HG03460 (cell line): ENCODE data around the gene MTIF3.
"Not testable (repeated sequence)": the region's sequence is repeated elsewhere in the genome, so short reads cannot be mapped to it uniquely, and the experiment has no call there.

Experiments used
- ATAC-seq: cut with Tn5 transposase; IDR thresholded peaks from one replicate; pipeline ENCODE4 v1.9.1; 2021; ENCODE audit not compliant: unreplicated experiment

MTIF3 gene

GRCh38 chr13:27421101-27421871 is 29.1 kb downstream of the MTIF3 start:
- no peak for ATAC-seq

GRCh38 chr13:27419328-27419727 is 31.0 kb downstream of the MTIF3 start:
- no peak for ATAC-seq

DNA sequence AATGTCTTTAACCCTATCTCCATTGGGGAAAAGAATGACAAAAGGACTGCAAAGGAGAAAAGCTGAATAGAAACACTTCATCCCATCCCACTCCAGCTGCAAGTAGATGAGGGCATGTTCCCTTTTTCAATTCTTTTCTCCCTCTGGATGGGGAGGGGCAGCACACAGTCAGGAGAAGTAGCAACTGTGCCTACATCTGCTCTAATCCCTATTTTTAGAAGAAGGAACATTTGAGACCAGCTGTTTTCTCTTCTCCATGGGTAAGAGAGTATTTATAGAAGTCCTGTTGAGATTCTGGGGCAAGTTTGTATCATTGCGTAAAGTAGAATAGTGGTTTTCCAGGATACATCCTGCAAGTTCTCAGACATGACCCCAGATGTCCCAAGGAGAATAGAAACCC is 35.2 kb downstream of the MTIF3 start:
- no peak for ATAC-seq

DNA sequence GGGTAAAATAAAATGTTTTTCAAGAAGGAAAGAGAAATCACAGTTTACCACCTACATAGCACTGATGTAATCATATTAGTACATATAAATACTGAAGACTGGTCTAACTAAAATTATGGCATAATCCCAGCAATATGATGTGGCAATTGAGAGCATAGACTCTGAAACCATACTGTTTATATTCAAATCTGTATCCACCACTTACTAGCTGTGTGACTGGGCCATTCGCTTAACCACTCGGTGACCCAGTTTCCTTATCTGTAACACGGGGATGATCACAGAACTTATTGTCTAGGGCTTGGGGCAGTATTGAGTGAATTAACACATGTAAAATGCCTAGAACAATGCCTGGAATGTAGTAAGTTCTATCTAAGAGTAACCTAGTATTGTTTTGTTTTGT is 39.0 kb downstream of the MTIF3 start:
- ATAC-seq = no peak

DNA sequence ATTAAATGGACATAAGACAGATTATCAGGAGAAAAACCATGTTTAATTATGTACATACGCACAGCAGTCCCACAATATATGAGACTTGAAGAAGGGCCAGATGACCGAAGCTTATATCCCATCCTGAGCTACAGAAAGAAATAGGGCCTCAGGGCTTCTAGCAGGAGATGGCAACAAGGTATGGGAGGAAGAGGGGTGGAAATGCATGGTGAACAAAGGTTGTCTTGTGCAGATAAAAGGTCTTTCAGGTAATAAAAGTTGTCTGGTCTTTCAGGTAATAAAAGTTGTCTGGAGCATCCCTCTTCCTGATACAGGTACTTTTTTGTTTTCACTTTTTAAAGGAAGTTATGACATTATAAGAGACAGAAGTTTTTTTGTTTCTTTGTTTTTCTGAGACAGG is 41.4 kb downstream of the MTIF3 start:
- ATAC-seq = no peak

DNA sequence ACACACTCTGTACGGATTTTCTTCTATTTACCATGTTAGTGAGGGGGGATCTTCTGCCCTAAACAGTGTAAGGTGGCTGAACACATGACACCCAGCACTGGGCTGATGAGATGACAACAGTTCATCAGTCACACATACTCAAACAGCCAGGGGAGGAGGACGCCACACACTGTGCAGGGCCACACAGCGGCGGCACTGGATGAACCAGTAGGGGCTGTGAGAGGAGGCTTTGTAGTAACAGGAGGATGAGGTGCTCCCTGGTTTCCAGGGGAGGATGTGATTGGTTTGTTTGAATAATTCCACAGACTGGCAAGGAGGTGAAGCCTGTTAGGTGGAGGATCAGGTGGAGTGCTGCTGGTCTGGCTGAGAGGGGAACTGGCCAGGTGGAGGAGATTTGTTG is 42.3 kb downstream of the MTIF3 start:
- ATAC-seq = no peak

- no peak for ATAC-seq
Measured at GRCh38 chr13:27406178-27406939, 44.0 kb downstream of the MTIF3 start.

DNA sequence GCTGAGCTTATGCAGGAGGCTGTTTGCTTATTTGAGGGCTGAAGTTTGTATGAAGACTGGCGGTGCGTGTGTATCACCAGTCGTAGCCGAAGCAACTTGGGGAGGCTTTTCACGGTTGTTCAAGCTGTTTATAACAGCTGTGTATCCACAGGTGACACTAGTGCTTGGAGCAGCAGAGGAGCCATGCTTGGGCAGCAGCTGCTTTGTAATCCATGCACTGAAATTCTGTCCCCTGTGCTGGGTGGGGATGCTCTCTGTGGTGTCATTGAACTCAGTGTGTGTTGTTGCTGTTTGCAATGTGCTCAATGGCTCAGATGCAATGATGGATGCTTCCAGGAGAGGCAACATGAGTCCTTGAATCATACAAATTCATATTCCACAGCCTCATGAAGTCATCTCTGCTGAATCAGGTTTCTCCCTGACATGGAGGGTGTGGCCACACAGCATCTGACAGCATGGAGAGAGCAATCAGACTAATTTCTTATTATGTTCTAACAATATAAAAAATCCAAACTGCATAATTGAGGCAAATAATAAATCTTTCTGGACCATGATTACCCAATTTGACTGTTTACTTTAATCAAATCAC is 44.7 kb downstream of the MTIF3 start:
- ATAC-seq = no peak

DNA sequence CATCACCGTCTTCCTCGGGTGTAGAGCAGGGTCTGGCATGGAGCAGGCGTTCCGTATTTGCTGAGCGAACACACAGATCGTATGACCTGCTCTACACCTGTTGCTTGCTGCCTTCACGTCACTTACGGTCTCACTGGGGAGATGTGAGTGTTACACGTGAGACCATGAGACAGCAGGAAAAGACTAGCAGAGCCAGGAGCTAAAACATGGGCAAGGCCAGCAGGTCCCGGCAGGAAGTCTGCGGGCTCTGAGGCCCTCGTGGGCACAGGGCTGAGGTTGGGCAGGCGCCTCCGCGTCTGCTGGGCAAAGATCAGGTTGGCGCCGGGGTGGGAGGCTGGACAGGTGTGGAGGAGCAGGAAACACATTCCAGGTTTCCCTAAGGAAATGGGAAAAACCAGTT is 45.7 kb downstream of the MTIF3 start:
- no peak for ATAC-seq

- no peak for ATAC-seq
Measured at GRCh38 chr13:27403727-27404385, 46.5 kb downstream of the MTIF3 start.

- ATAC-seq = no peak
Measured at GRCh38 chr13:27403203-27403678, 47.1 kb downstream of the MTIF3 start.

GRCh38 chr13:27401210-27401609 is 49.2 kb downstream of the MTIF3 start:
- no peak for ATAC-seq

- not testable (repeated sequence) for ATAC-seq
Measured at GRCh38 chr13:27400405-27400804, 50.0 kb downstream of the MTIF3 start.

- no peak for ATAC-seq
Measured at GRCh38 chr13:27398360-27398759, 52.0 kb downstream of the MTIF3 start.

DNA sequence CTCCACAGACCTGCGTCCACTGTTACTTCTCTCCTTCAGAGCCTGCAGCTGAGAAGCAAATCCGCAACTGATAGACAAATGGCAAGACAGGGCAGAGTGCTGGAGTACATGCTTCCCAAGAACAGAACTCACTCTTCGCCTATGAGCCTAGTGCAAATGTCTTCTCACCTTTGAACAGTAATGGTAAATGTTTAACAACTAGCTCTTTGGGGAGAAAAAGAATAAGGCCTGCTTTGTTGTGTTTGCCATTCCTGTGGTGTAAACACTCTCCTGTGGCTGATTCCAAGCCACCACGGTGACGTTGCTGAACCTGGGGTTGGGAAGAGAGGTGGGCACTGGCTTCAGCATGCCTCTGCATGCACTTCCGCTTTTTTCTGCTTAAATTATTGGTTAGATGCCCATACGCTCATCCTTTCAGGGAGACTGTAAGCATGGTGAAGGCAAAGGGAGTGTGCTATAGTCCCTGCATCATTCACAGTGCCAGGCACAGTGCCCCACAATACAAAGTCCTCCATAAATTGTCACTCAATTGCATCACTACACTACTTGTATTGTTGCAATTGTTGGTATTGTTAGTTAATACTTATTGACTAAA is 54.0 kb downstream of the MTIF3 start:
- ATAC-seq = no peak

GRCh38 chr13:27395007-27395510 is 55.3 kb downstream of the MTIF3 start:
- no peak for ATAC-seq

DNA sequence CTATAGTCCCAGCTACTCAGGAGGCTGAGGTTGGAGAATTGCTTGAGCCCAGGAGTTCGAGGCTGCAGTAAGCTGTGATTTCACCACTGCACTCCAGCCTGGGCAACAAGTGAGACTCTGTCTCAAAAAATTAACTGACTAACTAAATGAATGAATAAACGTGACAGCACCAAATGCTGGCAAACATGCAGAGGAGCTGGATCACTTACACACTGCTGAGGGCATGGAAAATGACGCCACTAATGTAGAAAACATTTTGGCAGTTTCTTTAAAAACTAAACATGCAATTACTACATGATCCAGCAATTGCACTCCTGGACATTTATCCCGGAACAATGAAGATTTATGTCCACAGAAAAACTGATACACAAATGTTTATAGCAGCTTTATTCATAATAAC is 57.3 kb downstream of the MTIF3 start:
- no peak for ATAC-seq

- ATAC-seq = no peak
Measured at GRCh38 chr13:27391471-27391870, 58.9 kb downstream of the MTIF3 start.

DNA sequence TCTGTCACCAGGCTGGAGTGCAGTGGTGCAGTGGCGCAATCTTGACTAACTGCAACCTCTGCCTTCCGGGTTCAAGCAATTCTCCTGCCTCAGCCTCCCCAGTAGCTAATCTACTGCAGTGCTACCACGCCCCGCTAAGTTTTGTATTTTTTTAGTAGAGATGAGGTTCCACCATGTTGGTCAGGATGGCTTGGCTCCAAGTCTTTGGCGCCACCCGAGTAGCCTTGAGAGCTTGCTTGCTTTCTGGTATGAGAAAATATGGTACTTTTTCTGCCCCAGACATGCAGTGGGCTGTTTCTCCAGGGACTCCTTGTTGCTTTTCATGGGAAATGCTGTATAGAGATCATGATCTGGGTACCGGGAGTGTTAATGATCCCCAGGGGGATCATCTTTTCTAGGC is 60.5 kb downstream of the MTIF3 start:
- ATAC-seq = no peak

DNA sequence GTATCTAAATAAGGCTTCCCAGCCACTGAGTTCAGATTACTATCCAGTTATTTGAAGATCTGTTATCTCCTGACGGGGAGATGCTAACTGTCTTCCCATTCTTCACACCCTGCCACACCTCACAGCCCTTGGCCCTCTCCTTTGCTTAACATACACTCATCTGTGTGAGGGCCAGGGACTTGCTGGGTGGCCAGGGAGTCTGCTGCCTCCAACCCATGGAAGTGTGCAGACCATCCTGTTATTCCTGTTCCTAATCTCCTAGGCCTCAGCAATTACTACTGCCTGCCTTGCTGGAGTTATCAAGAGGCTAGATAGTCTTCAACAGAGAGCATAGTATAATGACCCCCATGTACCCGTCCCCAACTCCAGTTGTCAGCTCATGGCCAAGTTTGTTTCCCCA is 62.1 kb downstream of the MTIF3 start:
- no peak for ATAC-seq
